C4-2B (cell line): Measurements from ENCODE around the gene MIS12.

ENCODE experiments used
- H3K27ac ChIP-seq: fragments of 450-650 bp; 2 replicates; pipeline ENCODE4 v1.5.1; 2017
- ZFX ChIP-seq: fragments of 450-650 bp; IDR thresholded peaks from 2 replicates; pipeline ENCODE4 v1.6.1; 2017
- TF ChIP-seq, protein P1 (sequence below): fragments of 450-650 bp; conservative IDR thresholded peaks from 2 replicates; pipeline ENCODE4 v1.5.1; 2017; ENCODE audit warnings: mild to moderate bottlenecking

MIS12 gene, protein sequence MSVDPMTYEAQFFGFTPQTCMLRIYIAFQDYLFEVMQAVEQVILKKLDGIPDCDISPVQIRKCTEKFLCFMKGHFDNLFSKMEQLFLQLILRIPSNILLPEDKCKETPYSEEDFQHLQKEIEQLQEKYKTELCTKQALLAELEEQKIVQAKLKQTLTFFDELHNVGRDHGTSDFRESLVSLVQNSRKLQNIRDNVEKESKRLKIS

DNA sequence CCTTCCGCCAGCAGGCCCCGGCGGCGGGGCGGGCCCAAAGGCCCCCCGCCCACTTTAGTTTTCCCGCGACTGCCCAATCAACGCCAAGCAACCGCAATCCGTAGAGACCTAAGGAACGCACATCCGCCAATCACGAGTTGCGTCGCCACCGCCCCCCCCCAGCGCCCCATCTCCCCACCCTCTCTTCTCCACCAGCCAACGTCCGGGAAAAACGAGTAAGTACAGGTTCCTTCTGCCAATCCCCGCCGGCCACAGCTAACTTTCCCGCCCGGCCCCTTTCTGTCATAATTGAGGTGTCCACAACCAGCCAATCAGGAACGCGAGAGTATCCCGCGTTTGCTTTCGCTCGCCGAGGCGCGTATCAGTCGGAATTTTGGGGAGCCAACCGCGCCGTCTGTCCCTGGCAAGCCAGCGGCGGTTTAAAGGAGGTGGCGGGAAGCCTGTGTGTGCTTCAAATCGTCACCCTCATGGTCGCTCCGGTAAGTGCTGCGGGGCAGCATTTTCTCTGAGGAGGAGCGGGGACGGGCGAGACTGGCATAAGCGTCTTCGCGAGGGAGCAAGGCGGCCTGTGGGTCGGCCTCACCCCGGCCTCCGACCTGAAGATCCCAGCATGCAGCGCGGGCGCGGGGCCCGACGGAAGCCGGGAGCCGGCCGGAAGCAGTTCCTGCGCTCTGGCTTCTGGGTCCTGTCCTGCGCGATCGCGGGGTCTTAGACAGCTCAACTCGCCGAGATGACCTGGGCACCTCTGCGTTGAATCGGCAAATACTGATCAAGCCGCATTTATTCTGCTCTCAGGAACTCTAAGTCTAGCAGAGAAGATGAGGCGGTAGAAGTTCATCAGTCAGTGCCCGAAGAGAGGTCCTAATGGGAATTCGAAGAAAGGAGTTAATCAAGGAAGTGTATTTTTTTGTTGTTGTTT, at the start of gene MIS12:
TSS of gene MIS12 (plus strand) at position 361 of the 919 bp plus-strand sequence. CDS start 2,297 bp downstream, outside the sequence.
- peak; percentile 90 for TF ChIP-seq ZFX
- TF ChIP-seq, protein P1, sequence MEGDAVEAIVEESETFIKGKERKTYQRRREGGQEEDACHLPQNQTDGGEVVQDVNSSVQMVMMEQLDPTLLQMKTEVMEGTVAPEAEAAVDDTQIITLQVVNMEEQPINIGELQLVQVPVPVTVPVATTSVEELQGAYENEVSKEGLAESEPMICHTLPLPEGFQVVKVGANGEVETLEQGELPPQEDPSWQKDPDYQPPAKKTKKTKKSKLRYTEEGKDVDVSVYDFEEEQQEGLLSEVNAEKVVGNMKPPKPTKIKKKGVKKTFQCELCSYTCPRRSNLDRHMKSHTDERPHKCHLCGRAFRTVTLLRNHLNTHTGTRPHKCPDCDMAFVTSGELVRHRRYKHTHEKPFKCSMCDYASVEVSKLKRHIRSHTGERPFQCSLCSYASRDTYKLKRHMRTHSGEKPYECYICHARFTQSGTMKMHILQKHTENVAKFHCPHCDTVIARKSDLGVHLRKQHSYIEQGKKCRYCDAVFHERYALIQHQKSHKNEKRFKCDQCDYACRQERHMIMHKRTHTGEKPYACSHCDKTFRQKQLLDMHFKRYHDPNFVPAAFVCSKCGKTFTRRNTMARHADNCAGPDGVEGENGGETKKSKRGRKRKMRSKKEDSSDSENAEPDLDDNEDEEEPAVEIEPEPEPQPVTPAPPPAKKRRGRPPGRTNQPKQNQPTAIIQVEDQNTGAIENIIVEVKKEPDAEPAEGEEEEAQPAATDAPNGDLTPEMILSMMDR: no peak
- H3K27ac ChIP-seq: peak within 1 kb of the TSS; percentile 89

DNA sequence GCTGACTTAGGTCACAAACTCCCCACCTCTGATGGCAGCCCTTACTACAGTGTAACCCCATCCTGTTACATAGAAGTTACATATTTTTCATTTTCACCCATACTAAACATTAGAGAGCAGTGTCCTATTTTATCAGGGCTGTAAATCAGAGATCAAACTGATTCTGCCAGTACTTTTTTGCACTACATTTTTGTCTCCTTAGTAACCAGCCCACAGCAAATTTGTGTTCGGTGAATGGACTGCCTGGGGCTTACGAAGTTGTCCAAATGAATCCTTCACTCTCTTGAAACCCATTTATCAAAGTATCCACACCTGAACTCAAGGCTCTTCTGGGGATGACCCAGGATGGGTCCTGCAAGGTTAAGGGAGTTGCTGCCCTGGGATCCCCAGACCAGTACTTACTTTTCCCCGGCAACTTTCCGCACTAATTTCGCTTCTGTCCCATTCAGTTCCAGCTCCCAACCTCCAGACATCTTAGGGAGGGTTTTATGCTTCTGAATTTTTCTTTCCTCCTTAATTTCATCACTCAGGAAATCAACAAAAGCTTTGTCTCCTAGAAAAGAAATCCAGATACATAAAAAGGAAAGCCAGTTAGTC, 48.5 kb upstream of the MIS12 start:
- H3K27ac ChIP-seq: peak overlapping the region; percentile 88
- TF ChIP-seq, protein P1: no peak
- TF ChIP-seq ZFX: no peak

DNA sequence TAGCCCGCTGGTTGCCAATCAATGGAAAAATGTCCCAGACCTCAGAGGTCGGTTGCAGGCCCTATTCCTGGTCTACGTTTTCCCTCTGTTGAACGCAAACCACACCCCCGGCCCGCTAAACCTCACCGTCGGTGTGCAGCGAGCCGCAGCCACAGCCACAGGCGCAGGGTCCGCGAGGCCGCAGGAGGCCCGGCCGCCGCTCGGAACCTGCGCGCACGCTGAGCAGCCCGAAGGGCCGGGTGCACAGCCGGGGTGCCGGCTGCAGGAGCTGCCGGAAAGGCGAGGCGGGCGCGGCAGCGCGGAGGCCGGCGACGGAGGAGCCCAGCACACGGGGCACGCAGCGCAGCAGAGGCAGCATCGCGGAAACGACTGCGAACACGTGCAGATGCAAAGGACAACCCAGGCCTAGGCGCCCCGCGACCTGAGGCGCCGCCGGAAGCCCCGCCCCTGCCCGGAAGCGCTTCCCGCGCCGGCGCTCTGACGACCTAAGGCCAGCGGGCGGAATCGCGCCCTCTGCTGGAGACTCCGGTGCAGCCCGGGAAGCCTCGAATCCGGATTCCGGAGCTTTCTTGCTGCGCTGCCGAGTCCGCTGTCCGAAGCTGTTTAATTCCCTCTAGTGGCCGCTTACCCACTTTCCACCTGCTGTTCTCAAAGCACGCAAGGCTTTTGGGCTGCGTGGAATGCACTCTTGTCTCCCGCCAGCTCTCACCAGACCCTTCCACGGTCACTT, 47.5 kb upstream of the MIS12 start, which contains the start of gene C1QBP:
TSS of gene C1QBP (minus strand) at position 440 of the 730 bp plus-strand sequence. CDS start at position 358, 82 bp downstream.
- peak within 1 kb of the TSS; percentile 88 for H3K27ac ChIP-seq
- TF ChIP-seq ZFX: peak; percentile 99
- TF ChIP-seq, protein P1: peak; percentile 100

DNA sequence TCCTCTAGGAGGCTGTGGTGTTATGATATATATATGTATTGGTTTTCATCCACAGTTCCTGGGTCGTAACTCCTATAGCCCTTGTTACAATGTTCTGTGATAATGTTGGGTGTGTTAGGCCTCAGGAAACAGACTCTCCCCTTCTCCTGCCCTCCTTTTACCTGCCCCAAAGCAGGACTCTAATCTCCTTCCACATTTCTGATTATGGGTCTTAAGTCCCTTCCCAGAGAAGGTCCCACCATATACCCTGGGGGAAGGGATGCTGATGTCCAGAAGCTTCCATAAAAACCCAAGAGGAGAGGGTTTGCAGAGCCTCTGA, 47.0 kb upstream of the MIS12 start:
- peak overlapping the region; percentile 88 for H3K27ac ChIP-seq
- TF ChIP-seq ZFX: no peak
- TF ChIP-seq, protein P1: no peak; the same call in none of the 2 replicates

DNA sequence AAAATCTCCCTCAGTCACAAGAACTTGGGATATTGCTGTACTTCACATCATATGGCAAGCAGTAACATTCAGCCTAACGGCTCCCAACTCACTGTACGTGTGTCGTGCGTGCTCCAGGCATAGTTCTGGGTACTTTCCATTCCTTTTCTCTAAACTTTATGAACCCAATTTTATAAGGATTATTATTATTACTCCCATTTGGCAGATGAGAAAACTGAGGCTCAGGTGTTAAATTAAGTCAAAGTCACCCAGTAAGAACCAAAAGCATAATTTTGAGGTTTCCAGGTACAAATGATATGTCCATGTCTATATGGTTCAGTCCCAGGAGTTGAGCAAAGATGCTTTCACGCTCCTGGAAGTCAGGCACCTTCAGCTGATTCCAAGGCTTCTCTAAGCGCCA, 42.6 kb upstream of the MIS12 start:
- no peak for TF ChIP-seq ZFX
- TF ChIP-seq, protein P1: no peak
- no peak overlapping the region for H3K27ac ChIP-seq

DNA sequence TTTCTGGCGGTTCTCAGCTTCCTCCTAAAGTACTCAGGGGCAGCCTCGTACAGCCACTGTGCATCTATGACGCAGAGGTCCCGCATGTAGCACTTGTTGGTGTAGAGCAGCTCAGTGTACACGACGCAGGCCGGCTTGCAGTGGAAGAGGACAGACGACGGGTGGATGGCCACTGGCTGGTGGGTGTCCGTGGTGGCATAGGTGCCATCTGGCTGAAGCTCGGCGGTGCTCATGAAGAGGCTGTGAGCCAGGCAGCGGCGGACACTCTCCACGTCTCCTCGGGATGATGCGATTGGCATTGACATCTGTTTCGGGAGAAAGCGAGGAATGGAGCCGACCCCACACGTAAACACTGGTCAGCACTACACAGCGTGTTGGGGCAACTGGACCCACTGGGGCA, 42.2 kb upstream of the MIS12 start:
- no peak overlapping the region for H3K27ac ChIP-seq

More for the DNA sequence above, 42.2 kb upstream of the MIS12 start:
- TF ChIP-seq, protein P1: no peak
- no peak for TF ChIP-seq ZFX
